ENCODE data around the gene OR10A2.

DNA sequence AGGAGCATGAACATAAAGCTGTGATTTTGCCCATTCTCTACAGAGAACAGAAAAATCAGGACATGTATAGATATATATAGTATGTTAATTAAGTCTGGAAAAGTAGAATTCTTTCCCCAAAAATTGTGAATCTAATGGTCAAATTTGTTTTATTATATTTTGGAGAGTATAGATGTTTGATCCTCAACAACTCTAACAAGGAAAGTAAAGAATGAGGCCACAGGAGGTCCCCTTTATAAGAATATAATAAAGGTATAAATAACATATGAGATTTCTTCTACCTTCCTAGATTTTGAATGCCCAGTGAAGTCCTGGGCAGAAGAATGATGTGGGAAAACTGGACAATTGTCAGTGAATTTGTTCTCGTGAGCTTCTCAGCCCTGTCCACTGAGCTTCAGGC, 13.5 kb downstream of the OR10A2 start, which contains the start of gene OR10A4:
- TF ChIP-seq, protein P1, sequence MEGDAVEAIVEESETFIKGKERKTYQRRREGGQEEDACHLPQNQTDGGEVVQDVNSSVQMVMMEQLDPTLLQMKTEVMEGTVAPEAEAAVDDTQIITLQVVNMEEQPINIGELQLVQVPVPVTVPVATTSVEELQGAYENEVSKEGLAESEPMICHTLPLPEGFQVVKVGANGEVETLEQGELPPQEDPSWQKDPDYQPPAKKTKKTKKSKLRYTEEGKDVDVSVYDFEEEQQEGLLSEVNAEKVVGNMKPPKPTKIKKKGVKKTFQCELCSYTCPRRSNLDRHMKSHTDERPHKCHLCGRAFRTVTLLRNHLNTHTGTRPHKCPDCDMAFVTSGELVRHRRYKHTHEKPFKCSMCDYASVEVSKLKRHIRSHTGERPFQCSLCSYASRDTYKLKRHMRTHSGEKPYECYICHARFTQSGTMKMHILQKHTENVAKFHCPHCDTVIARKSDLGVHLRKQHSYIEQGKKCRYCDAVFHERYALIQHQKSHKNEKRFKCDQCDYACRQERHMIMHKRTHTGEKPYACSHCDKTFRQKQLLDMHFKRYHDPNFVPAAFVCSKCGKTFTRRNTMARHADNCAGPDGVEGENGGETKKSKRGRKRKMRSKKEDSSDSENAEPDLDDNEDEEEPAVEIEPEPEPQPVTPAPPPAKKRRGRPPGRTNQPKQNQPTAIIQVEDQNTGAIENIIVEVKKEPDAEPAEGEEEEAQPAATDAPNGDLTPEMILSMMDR (IDR thresholded peaks at IDR 0.05): no peak
- no peak for TF ChIP-seq POLR2A (IDR thresholded peaks at IDR 0.05)
